Heart left ventricle (tissue), 16 donors: ENCODE results near the gene E2F3. TPM values are rescaled to one million over a fixed set of nuclear protein-coding genes. Genes with fewer than 3 reads are reported as not detected.

Source experiments
- ATAC-seq, 4 donors: fragments of 200-7000 bp; cut with Tn5 transposase; one replicate each; pipeline ENCODE4 v1.9.1; 2020 to 2022; ENCODE audit warnings: moderate library complexity in 4 of 4, mild to moderate bottlenecking in 3 of 4, moderate number of reproducible peaks in 1 of 4
- DNase-seq, 5 donors: peaks; one replicate each; pipeline ENCODE4 v3.0.0-alpha.2; 2020
- H3K27ac ChIP-seq, 12 donors: fragments of 200-600 bp; sonication (generic) in 4 of 12; one replicate each; pipeline versions ENCODE4 v1.5.0 to v1.8.0; 2016 to 2022; ENCODE audit warnings: mild to moderate bottlenecking in 2 of 12
- H3K27me3 ChIP-seq, 9 donors: fragments of 200-600 bp; sonication (generic) in 2 of 9; one replicate each; pipeline versions ENCODE4 v1.5.1 to v1.8.0; 2016 to 2022; ENCODE audit warnings: mild to moderate bottlenecking in 3 of 9
- H3K36me3 ChIP-seq, 9 donors: fragments of 200-600 bp; sonication (generic) in 2 of 9; one replicate each; pipeline versions ENCODE4 v1.5.0 to v1.8.0; 2018 to 2022; ENCODE audit warnings: mild to moderate bottlenecking in 2 of 9
- H3K4me1 ChIP-seq, 12 donors: fragments of 200-600 bp; sonication (generic) in 4 of 12; one replicate each; pipeline versions ENCODE4 v1.5.0 to v1.8.0; 2016 to 2022; ENCODE audit warnings: mild to moderate bottlenecking in 3 of 12
- H3K4me3 ChIP-seq, 12 donors: fragments of 200-600 bp; sonication (generic) in 4 of 12; one replicate each; pipeline versions ENCODE4 v1.5.0 to v1.8.0; 2017 to 2022; ENCODE audit warnings: mild to moderate bottlenecking in 9 of 12, moderate library complexity in 4 of 12
- H3K9me3 ChIP-seq, 12 donors: fragments of 200-600 bp; sonication (generic) in 4 of 12; one replicate each; pipeline versions ENCODE4 v1.5.0 to v1.8.0; 2016 to 2022; ENCODE audit warnings: mild to moderate bottlenecking in 1 of 12
- POLR2A ChIP-seq, 2 donors: fragments of 450-650 bp; IDR thresholded peaks; one replicate each; pipeline ENCODE4 v1.6.1; 2017; ENCODE audit warnings: antibody characterized with exemption in 2 of 2, mild to moderate bottlenecking in 2 of 2, moderate library complexity in 2 of 2
- WGBS, 4 donors: extraction: QIAGEN DNeasy Blood & Tissue Kit in 2 of 4; methylation state at CpG; one replicate each; pipeline versions ENCODE4 v1.1.5 to v1.1.7; 2013 to 2018; 5-methylcytosine and 5-hydroxymethylcytosine counted together
- intact Hi-C, 10 donors: fragments of 100-400 bp; cut with DNase I; formaldehyde crosslinking; loops; one replicate each; pipeline versions ENCODE4 v1.11.1 to v1.14.2; 2022
- polyA plus RNA-seq, 2 donors: library from polyadenylated mRNA; stranded (reverse); fragments of 200-250 nt; gene quantifications; one replicate each; pipeline ENCODE4 v1.2.3, GENCODE V29; 2013
- total RNA-seq, 9 donors: library from RNA; depleted of rRNA in 2 of 9; stranded (reverse); fragments of >200 nt in 2 of 9; fragmentation: NEBNext Ultra II Directional in 3 of 9; extraction: Animal tissue kit (Norgen Biotek cat#: 25700) in 3 of 9; gene quantifications; one replicate each; pipeline versions ENCODE4 v1.1.0 to v1.2.4, GENCODE V29; 2016 to 2023
- TF ChIP-seq, protein P1 (sequence below), 12 donors: fragments of 200-600 bp; sonication (generic) in 4 of 12; IDR thresholded peaks; one replicate each; pipeline versions ENCODE4 v1.5.0 to v1.8.0; 2018 to 2022; ENCODE audit warnings: antibody characterized with exemption in 12 of 12, mild to moderate bottlenecking in 5 of 12
- donor health status: ischemic (EF 13 %, LVEDD 7.1; RV severe dilation, severe dysfunction).
- donor health status: healthy with polysubstance abuse.
- donor health status: DM: no; HTN: yes; CAD: no.
- donor health status: DM: no; HTN: no; CAD: no.
- donor health status: ischemic (EF 25% LVEDD 6.9; RV normal size, moderate dysfunction).
- donor health status: ischemic (EF 25% LVEDD 5.7; RV mildly dilated, moderate dysfunction).
- donor health status: healthy.
- donor health status: DM: yes; HTN: yes; CAD: no.
- donor health status: ischemic (EF 35%, LVEDD 5.7; RV mildly dilated, moderate dysfunction).
- donor health status: nonischemic (EF 11% LVEDD 7.7; RV severe dilation, severe dysfunction).
- donor health status: DM: yes; HTN: yes; CAD: no.
- donor health status: PGD.
- donor health status: ischemic (EF 29% LVEDD 5.4; RV normal size, mild dysfunction).
- donor health status: nonischemic (EF 23%, LVEDD 6.1; RV moderate dilation, normal function).

E2F3 gene
- total and polyA plus RNA-seq, 11 donors, result 2.7 to 13.8 (median 6.7) TPM

- Histone ChIP-seq H3K27ac (no peak overlapping the region), H3K4me1 (peaks cover 0 to 85% (median 8%) of the 10 kb centered on the region in 12 donors), H3K4me3 (no peak overlapping the region), H3K27me3 (no peaks in the 10 kb centered on the region), H3K36me3 (no peaks in the 10 kb centered on the region), H3K9me3 (no peaks in the 10 kb centered on the region)
- TF ChIP-seq, protein P1, sequence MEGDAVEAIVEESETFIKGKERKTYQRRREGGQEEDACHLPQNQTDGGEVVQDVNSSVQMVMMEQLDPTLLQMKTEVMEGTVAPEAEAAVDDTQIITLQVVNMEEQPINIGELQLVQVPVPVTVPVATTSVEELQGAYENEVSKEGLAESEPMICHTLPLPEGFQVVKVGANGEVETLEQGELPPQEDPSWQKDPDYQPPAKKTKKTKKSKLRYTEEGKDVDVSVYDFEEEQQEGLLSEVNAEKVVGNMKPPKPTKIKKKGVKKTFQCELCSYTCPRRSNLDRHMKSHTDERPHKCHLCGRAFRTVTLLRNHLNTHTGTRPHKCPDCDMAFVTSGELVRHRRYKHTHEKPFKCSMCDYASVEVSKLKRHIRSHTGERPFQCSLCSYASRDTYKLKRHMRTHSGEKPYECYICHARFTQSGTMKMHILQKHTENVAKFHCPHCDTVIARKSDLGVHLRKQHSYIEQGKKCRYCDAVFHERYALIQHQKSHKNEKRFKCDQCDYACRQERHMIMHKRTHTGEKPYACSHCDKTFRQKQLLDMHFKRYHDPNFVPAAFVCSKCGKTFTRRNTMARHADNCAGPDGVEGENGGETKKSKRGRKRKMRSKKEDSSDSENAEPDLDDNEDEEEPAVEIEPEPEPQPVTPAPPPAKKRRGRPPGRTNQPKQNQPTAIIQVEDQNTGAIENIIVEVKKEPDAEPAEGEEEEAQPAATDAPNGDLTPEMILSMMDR (IDR thresholded peaks at IDR 0.05), result no peak
- TF ChIP-seq POLR2A (IDR thresholded peaks at IDR 0.05), result no peak
- 75 to 91% (median 86%) methylated on average over 5 of the region's 5 CpGs for WGBS, 4 donors
- ATAC-seq (peak in 1 of 4 donors; percentile 29), DNase-seq (no peak)
- intact Hi-C loops, result loop anchor here in 2 of 10 donors (5.0 kb wide), 2 partner anchors 50 to 110 kb away; no protein-coding TSS in a partner anchor
These were observed 11.0 kb downstream of the E2F3 start for GRCh38 chr6:20412682-20413073.

DNA sequence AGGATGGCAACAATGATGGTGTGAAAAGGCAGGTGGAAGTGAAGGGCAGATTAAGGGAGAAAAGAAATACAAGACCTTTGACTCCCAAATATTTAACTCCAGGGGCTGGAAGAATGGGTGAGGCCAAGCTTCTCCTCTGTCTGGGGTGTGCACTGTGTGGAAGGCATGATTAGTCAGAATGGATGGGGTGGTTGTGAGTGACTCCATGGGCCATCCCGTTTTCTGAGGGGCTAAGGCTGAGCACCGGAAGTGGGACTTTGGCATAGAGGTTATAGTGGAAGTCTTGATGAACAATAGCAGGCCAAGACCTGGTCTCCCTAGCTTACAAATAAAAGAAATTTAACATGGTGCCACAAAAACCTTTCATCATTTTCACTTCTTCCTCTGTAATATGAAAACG is 12.1 kb downstream of the E2F3 start:
- H3K4me1 ChIP-seq, result peaks cover 0 to 91% (median 7%) of the 10 kb centered on the region in 12 donors
- intact Hi-C loops, result loop anchor here in 2 of 10 donors (5.0 kb wide), 2 partner anchors 48 to 108 kb away; no protein-coding TSS in a partner anchor
- 81 to 88% (median 84%) methylated on average over 3 of the region's 3 CpGs for WGBS, 4 donors
- ATAC-seq, result no peak
- H3K27me3 ChIP-seq, result no peaks in the 10 kb centered on the region
- H3K4me3 ChIP-seq, result no peak overlapping the region
- H3K9me3 ChIP-seq, result no peaks in the 10 kb centered on the region
- H3K27ac ChIP-seq, result no peak overlapping the region
- H3K36me3 ChIP-seq, result no peaks in the 10 kb centered on the region
- no peak for TF ChIP-seq POLR2A (IDR thresholded peaks at IDR 0.05)
- DNase-seq, result no peak

GRCh38 chr6:20414711-20415110 is 13.0 kb downstream of the E2F3 start:
- ATAC-seq (peak in 1 of 4 donors; percentile 23), DNase-seq (no peak)
- H3K4me1 ChIP-seq, result peaks cover 0 to 91% (median 2%) of the 10 kb centered on the region in 12 donors
- H3K36me3 ChIP-seq, result no peaks in the 10 kb centered on the region
- no peaks in the 10 kb centered on the region for H3K27me3 ChIP-seq
- no peaks in the 10 kb centered on the region for H3K9me3 ChIP-seq
- H3K27ac ChIP-seq, result no peak overlapping the region
- H3K4me3 ChIP-seq, result no peak overlapping the region
- TF ChIP-seq, protein P1 (IDR thresholded peaks at IDR 0.05), result no peak
- TF ChIP-seq POLR2A (IDR thresholded peaks at IDR 0.05), result no peak
- WGBS, 4 donors, result 83 to 95% (median 89%) methylated on average over 8 of the region's 8 CpGs
- intact Hi-C loops, result loop anchor here in 2 of 10 donors (5.0 kb wide), 2 partner anchors 48 to 108 kb away; no protein-coding TSS in a partner anchor

- Histone ChIP-seq H3K9me3 (no peaks in the 10 kb centered on the region), H3K27me3 (no peaks in the 10 kb centered on the region), H3K27ac (no peak overlapping the region), H3K36me3 (no peaks in the 10 kb centered on the region), H3K4me3 (no peak overlapping the region), H3K4me1 (peaks cover 0 to 86% (median 0%) of the 10 kb centered on the region in 12 donors)
- intact Hi-C loops, result no loop called here
- DNase-seq, result no peak
- ATAC-seq, result no peak
- TF ChIP-seq, protein P1 (IDR thresholded peaks at IDR 0.05), result no peak
- TF ChIP-seq POLR2A (IDR thresholded peaks at IDR 0.05), result no peak
- WGBS, 4 donors, result 79 to 85% (median 83%) methylated on average over 7 of the region's 7 CpGs
These were observed 13.6 kb downstream of the E2F3 start for GRCh38 chr6:20415304-20415703.
